ENCODE measurements around the gene TNFRSF4.
"Not testable (repeated sequence)": the region's sequence is repeated elsewhere in the genome, so short reads cannot be mapped to it uniquely, and the experiment has no call there.

TNFRSF4 gene

DNA sequence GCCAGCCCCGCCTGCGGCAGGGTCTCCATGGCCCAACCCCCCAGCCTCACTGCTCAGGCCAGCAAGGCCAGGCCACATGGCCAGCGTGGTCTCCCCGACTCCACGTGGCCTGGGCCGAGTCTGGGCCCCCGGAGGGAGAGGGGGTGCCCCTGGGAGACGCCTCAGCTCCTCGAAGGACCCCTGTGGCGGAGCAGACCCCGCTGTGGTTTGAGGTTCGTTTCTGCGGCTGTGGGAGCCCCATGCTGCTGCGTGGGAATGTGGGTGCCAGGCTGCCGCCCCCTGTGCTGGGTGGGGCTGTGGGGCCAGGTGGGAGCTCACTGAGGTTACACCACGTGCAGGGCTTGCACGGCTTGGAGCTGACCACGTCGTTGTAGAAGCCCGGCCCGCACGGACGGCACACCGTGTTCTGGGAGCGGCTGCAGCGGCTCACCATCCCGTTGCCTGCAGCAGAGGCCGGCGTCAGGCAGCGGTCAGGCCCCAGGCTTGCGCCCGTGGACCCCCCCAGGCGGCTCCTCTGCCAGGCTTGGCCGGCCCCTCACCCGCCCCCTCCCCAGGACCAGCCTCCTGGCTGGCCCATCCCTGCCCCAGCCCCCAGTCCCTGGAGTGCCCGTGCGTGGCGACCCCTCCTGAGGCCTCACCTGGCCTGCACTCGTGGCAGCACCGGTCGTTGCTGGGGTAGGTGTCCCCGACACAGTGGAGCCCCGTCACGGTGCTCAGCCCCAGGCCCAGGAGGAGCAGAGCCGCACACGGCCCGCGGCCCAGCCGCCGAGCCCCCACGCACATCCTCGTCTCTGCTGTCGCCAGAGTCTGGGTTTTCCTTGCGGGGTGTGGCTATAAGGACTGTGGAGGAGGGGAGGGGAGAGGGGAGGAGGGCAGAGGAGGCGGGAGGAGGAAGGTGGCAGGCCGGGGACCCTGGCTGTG lies at the start of gene TNFRSF4:
TNFRSF4 (minus strand) TSS at position 809 of the 921 bp plus-strand sequence; CDS start at position 783, 26 bp downstream.
- no peak for DNase-seq (ENCODE audit: low read depth)

- no peak for DNase-seq (ENCODE audit: low read depth)
These were observed 48.8 kb upstream of the TNFRSF4 start for GRCh38 chr1:1262758-1263157.

GRCh38 chr1:1262071-1262470 lies 48.1 kb upstream of the TNFRSF4 start:
- DNase-seq (ENCODE audit: low read depth), result no peak

DNA sequence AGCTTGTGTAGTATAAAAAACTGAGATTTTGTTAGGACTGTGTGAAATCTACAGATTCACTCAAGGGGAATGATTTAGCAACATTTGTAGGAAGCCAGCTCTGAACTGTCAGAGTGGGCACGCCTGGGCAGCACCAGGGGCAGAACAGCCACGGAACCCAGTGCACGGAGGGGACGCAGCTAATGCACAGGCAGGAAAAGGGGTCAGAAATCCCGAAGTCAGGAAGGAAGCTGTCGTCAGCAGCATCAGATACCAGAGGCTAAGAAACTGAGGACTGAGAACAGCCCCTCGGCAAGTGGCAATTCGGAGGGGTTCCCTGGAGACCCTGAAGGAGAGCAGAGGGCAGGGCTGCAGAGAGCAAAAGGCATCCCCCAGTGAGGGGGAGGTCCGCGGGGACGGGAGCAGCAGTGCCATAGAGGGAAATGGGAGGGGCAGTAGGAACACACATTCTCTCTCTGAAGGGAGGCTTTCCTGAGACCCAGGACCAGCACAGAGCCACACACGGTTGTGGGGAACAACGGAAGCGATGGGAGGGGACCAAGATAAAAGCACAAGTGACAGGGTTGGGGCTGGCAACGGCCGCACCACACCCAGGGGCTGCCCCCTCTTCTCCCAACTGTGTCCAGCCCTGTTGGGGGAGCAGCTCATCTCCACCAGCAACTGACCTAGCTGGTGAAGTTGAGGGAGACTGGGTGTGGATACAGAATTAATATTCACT lies 47.0 kb upstream of the TNFRSF4 start:
- no peak for DNase-seq (ENCODE audit: low read depth)

DNA sequence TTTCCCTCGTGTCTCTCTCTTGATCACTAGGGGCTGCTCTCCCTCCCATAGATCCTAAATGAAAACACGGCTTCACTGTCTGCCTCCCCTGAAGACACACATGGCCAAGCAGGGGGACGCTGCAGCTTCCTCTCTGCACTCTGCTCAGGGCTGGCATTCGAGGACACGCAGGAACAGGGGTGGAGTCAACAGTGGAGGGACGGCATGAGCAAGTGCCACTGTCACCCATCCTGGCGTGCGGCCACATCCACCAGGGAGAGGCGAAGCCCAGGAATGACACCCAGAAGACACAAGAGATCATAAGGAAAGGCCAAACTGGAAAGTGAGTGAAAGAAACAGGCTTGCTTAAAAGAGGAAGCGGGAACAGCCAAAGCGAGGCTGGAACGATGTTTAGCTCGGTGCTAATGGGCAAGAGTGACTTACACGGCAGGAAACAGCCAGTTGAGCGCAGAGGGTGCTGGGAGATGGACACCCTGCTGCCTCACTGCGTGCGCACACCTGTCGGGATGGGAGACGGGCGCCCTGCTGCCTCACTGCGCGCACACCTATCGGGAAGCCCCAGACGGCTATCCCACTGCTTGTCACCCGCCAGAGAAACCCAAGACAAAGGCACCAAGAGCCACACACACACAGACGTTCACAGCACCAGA lies 46.1 kb upstream of the TNFRSF4 start:
- no peak for DNase-seq (ENCODE audit: low read depth)

DNA sequence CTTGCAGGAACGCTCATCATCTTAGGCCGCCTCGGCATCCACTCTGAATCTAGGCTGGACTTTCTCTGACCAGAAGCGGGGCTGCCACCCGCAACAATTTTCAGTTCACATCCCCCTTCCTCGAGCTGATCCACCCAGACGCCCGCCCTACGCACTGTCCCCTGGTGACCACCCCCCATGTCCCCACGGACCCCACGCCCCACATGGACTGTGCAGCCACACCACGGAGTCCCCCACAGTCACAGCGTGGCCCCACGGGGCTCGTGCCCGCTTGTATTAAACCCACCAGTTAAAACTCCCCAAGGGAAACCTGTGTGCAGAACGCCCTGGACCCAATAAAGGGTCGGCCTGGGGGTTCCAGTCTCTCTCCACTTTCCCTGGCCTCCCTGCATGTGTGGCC lies 45.6 kb upstream of the TNFRSF4 start:
- DNase-seq (ENCODE audit: low read depth), result no peak

DNA sequence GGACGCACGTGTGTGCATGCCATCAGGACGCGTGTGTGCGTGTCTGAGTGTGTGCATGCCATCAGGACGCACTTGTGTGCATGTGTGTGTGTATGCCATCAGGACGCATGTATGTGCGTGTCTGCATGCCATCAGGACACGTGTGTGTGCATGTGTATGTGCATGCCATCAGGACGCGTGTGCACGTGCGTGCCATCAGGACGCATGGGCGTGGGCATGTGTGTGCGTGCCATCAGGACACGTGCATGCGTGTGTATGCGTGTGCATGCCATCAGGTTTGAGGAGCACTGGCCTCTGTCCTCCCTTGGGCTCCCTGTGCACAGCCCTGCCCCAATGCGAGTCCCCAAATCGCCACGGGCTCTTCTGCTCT lies 45.2 kb upstream of the TNFRSF4 start:
- DNase-seq (ENCODE audit: low read depth), result no peak

DNA sequence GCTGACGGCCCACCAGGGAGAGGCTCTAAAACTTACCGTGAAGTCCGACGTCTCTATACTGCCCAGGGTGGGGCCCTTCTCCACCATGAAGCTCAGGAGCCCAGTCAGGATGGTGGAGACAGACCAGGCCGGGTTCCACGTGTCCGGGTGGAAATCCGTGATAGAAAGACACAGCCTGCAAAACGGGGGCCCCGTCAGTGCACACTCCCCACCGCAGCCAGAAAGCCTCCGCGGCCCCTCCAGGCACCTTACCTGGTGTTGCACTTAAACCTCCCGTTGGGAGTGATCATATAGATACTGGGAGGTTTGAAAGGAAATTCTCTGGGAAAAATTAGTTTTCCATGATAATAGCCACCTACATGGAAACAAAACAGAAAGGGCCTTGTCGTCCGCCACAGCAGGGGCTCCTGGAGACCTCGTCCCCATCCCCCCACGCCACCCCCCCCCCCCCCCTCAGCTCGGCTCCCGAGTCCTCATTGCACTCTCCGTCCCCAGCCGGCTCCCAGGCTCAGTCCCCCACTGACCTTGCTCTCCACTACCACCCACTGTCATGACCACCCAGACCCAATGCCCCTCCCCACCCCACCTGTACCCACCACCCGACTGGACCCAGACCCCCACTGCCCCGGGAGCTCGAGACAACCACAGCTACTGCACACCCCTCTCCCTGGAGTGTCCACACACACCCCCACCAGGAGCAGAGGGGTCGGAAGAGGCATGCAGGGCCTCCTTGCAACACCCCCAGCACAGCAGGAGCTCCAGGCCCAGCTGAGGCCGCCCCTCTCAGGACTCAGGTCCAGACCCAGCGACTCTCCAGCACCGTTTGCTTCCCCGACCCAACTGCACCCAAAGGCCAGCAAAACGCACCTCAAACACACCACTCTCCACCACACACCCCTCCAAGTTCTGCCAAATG lies 43.3 kb upstream of the TNFRSF4 start:
- DNase-seq (ENCODE audit: low read depth), result no peak

DNA sequence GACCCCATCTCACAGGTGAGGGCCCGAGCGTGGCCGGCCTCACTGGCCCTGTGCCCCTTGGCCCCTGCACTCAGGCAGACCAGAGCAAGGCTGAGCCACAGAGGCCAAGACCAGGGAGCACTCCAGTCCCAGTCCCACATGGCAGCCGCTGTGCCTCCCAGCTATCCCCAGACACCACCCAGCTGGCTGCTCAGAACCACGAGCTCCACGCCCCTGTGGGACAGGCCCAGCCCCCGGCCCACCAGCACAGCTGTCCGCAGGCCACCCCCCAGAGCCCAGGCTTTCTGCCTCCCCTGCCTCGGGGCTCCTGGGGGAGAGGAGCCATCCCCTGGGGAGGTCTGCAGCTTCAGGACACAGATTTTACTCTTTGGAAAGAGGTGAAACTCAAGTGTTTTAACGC lies 41.7 kb upstream of the TNFRSF4 start:
- no peak for DNase-seq (ENCODE audit: low read depth)

DNA sequence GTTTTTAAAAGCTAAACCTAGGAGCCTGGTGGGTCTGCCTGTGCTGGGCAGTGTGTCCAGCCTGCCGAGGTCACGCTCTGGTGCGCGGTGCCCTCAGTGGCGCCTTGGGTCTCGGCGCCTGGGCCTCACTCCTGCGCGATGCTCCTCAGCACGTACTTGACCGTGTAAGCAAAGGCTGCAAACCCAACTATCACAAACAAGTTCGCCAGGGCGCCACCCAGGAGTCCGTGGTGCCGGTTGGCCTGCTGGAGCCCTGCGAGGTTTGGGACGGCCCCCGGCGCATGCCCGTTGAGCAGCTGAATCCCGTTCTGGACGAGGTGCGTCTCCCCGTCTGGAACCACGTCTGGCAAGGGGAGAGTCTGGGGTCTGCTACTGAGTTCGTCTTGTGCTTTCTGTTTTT lies 41.1 kb upstream of the TNFRSF4 start:
- DNase-seq (ENCODE audit: low read depth), result no peak

DNA sequence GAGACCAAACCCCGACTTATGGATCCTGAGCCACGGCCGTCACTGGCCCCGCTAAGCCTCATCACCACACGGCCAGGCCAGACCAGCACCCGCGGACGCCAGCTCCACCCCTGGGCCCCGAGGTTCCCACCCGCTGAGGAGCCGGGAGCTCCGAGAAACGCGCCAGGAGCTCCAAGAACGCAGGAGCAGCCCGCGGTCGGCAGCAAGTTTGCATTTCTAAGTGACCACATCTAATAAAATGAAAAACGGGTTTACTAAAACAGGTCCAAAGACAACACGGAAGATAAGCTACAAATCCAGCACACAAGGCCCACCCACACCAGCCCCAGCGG lies 40.7 kb upstream of the TNFRSF4 start:
- no peak for DNase-seq (ENCODE audit: low read depth)

DNA sequence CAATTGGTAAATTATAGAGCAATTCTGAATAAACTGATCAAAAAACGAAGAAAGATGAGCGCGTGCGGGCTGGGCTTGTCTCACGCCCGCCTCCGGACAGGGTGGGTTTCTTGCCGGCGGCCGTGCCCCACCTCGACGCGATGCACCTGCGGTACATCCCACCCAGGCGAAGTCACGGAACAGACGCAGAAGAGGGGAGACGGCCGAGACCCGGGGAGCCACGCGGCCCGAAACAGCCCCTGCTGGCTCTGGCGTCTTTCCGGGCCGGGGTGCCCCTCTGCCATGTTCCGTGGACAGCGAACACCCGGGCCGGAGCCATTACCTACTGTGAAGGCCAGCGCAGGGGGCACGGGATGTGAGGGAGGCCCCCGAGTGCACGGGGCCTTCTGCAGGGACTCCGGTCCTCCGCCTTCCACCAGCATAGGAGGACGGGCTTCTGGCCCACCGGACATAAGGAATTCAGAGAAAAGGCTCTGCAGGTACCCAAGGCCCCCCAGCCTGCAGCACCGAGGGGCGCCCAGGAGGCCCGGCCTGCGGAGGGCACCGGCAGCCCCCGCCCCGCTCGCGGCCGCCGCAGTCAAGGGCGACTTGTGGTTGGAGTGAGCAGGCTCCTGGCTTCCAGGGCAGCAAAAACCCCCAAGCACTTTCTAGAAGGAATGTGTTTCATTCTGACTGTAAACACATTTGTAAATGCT lies 40.2 kb upstream of the TNFRSF4 start:
- DNase-seq (ENCODE audit: low read depth), result no peak

DNA sequence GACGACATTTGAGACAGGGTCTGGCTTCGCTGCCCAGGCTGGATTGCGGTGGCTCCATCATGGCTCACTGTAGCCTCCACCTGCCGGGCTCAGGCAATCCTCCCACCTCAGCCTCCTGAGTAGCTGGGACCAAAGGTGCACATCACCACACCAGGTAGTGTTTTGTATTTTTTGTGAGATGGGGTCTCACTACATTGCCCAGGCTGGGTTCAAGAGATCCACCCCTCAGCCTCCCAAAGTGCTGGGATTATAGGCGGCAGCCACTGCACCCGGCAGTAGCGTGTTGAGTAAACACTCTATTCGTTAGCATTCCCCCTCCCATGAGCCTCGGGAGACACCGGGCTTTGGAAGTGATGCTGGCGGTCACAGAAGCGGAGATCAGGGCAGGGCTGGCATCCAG lies 39.4 kb upstream of the TNFRSF4 start:
- no peak for DNase-seq (ENCODE audit: low read depth)

DNA sequence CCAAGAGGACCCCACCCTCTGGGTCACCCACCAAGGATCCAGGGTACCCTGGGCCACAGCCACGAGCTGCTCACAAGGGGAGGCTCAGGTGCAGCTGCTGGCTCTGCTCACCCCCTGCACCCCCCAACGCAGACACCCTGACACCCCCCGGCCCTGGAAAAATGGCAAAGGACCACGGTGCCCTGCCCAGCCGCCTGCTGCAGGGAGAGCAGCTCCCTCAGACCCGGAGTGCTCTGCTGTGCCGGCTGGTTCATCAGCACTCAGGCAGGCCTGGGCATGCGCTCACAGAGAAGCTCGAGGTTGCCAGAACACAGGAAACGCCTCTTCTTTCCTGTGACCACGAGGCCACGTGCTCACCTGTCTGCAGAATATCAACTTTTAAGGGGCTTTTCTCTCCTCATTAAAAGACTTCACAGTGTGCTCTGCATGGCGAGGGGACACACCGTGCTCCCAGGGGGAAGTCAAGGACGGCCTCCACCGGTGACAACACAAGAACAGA lies 36.9 kb upstream of the TNFRSF4 start:
- DNase-seq (ENCODE audit: low read depth), result peak; percentile 71

- not testable (repeated sequence) for DNase-seq (ENCODE audit: low read depth)
These were observed 34.3 kb upstream of the TNFRSF4 start for GRCh38 chr1:1248009-1248913.

DNA sequence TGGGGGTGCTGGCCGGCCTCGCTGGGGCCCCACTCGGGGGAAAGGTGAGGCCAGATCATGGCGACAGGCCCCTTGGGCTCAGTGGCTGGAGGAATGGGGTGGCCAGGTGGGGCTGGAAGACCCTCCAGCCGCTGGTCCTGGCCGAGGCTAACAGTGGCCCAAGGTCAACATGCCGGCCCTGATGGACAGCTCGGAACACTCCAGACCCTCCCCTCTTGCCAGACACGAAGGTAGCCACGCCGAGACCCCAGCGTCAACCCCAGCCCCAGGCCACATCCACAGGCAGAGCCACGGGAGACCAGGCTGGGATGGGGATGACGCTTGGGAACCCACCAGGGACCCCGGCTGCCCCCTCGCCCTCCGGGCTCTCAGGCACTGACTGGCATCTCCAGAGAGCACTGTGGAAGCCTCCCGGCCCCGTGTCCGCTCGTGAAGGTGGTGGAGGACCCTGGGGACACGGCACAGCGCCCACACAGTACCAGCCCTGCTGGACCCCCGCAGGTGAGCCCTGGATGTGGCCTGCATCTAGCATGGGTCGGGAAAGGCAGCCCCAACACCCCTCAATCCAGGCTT lies 33.5 kb upstream of the TNFRSF4 start:
- DNase-seq (ENCODE audit: low read depth), result no peak

- DNase-seq (ENCODE audit: low read depth), result no peak
These were observed 32.8 kb upstream of the TNFRSF4 start, which contains the start of gene C1QTNF12 for GRCh38 chr1:1246577-1247340. TSS of gene C1QTNF12 (minus strand) at chr1:1246722. CDS start at chr1:1246690, 32 bp downstream.

GRCh38 chr1:1245817-1246576 lies 32.0 kb upstream of the TNFRSF4 start:
- no peak for DNase-seq (ENCODE audit: low read depth)

All from stimulated activated CD8-positive, alpha-beta memory T cell treated with anti-CD3 and anti-CD28 coated beads, Interleukin-4, amount 100 ng/mL, for 24 hours (primary cell).